Right lobe of liver (tissue), 4 donors: ENCODE data around the gene CRAMP1.

Experiments
- POLR2A ChIP-seq: fragments of 450-650 bp; IDR thresholded peaks from one replicate; pipeline ENCODE4 v1.6.1; 2017; ENCODE audit warnings: antibody characterized with exemption, mild to moderate bottlenecking
- TF ChIP-seq, protein P1 (sequence below), 4 donors: fragments of 200-600 bp in 3 of 4; fragments of 450-650 bp in 1 of 4; IDR thresholded peaks; one replicate each; pipeline versions ENCODE4 v1.5.1 to v1.8.0; 2016 to 2022; ENCODE audit warnings: antibody characterized with exemption in 4 of 4, mild to moderate bottlenecking in 2 of 4
- donor health status: DM: no; HTN: no; CAD: no.
- donor health status: DM: no; HTN: no; CAD: no.
- donor health status: DM: no; HTN: yes; CAD: no.

DNA sequence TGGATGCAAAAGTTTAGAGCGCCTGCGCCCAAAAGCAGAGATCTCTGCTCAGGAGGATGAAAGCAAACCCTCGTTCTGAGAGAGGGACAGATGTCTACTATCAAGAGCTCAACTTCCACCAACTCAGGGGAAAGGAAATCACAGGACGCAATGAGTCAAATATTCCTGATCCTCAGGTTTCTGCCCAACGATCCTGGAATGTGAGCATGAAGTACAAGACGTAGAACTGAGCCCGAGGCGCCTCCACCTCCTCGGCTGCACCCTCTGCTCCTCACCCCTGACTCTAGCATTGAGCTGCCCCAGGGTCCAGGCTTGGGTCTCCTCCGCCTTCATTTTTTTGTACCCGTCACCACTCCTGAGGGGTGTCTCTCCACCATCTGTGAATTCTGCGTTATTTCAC lies 15.6 kb upstream of the CRAMP1 start:
- TF ChIP-seq, protein P1, sequence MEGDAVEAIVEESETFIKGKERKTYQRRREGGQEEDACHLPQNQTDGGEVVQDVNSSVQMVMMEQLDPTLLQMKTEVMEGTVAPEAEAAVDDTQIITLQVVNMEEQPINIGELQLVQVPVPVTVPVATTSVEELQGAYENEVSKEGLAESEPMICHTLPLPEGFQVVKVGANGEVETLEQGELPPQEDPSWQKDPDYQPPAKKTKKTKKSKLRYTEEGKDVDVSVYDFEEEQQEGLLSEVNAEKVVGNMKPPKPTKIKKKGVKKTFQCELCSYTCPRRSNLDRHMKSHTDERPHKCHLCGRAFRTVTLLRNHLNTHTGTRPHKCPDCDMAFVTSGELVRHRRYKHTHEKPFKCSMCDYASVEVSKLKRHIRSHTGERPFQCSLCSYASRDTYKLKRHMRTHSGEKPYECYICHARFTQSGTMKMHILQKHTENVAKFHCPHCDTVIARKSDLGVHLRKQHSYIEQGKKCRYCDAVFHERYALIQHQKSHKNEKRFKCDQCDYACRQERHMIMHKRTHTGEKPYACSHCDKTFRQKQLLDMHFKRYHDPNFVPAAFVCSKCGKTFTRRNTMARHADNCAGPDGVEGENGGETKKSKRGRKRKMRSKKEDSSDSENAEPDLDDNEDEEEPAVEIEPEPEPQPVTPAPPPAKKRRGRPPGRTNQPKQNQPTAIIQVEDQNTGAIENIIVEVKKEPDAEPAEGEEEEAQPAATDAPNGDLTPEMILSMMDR (IDR thresholded peaks at IDR 0.05) = no peak
- no peak for TF ChIP-seq POLR2A
